ENCODE data around the gene RPP21.

GRCh38 chr6:30344191-30344867 lies 627 bp upstream of the RPP21 start:
- TF ChIP-seq CTCF (IDR thresholded peaks at IDR 0.05) (no peak), POLR2A (IDR thresholded peaks at IDR 0.05) (no peak)
